ENCODE results near the gene ARID1B. TPM values are rescaled to one million over a fixed set of nuclear protein-coding genes. Genes with fewer than 3 reads are reported as not detected.

ARID1B gene
- total and polyA plus RNA-seq, 7 donors, result 8.4 to 115 (median 69.6) TPM

DNA sequence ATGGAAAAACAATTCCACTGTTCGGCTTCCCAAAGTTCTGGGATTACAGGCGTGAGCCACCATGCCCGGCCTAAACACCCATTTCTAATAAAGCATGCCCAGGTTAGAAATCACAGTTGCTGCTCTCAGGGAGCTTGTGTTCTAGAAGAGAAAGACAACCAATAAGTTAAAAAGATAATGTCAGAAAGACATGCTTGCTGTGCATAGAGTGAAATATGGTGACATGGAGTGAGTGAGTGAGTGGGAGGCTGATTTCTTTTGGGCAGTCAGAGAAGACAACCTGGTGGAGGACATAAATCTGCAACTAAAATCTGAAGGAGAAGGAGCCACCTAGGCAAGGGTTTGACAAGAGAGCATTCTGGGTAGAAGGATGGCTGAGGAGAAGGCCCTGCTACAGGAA lies 222.6 kb downstream of the ARID1B start:
- intact Hi-C loops (cut with DNase I), result no loop called here
- 95 to 98% methylated on average over 3 of the region's 3 CpGs for WGBS, 2 donors
- no peak for DNase-seq

GRCh38 chr6:157001716-157002115 lies 224.5 kb downstream of the ARID1B start:
- Histone ChIP-seq H3K4me3 (no peak overlapping the region), H3K27me3 (no peaks in the 10 kb centered on the region), H3K27ac (no peak overlapping the region), H3K4me1 (peaks cover 0 to 8% (median 4%) of the 10 kb centered on the region in 4 donors), H3K9me3 (no peaks in the 10 kb centered on the region), H3K36me3 (no peaks in the 10 kb centered on the region)
- TF ChIP-seq POLR2A (IDR thresholded peaks at IDR 0.05) (no peak), CTCF (IDR thresholded peaks at IDR 0.05) (no peak), POLR2AphosphoS5 (IDR thresholded peaks at IDR 0.05) (no peak), EP300 (IDR thresholded peaks at IDR 0.05) (no peak)
- DNase-seq, result no peak
- WGBS, 2 donors, result 96% methylated on average over 12 of the region's 12 CpGs
- intact Hi-C loops (cut with DNase I), result no loop called here

More for the DNA sequence above, 222.6 kb downstream of the ARID1B start:
- H3K4me3 ChIP-seq, result no peak overlapping the region
- TF ChIP-seq CTCF (IDR thresholded peaks at IDR 0.05) (no peak), POLR2A (IDR thresholded peaks at IDR 0.05) (no peak), EP300 (IDR thresholded peaks at IDR 0.05) (no peak), POLR2AphosphoS5 (IDR thresholded peaks at IDR 0.05) (no peak)
- H3K9me3 ChIP-seq, result no peaks in the 10 kb centered on the region
- peaks cover 0 to 16% (median 5%) of the 10 kb centered on the region in 4 donors for H3K4me1 ChIP-seq
- no peak overlapping the region for H3K27ac ChIP-seq
- no peaks in the 10 kb centered on the region for H3K27me3 ChIP-seq
- H3K36me3 ChIP-seq, result no peaks in the 10 kb centered on the region

- Histone ChIP-seq H3K9me3 (no peaks in the 10 kb centered on the region), H3K4me3 (no peak overlapping the region), H3K27me3 (no peaks in the 10 kb centered on the region), H3K36me3 (no peaks in the 10 kb centered on the region), H3K4me1 (peaks cover 0 to 8% (median 0%) of the 10 kb centered on the region in 4 donors), H3K27ac (no peak overlapping the region)
- WGBS, 2 donors, result 94 to 100% methylated on average over 1 of the region's 1 CpG
- intact Hi-C loops (cut with DNase I), result no loop called here
- TF ChIP-seq EP300 (IDR thresholded peaks at IDR 0.05) (no peak), CTCF (IDR thresholded peaks at IDR 0.05) (no peak), POLR2AphosphoS5 (IDR thresholded peaks at IDR 0.05) (no peak), POLR2A (IDR thresholded peaks at IDR 0.05) (no peak)
- DNase-seq, result no peak
Measured at GRCh38 chr6:157002774-157003173, 225.6 kb downstream of the ARID1B start.

GRCh38 chr6:157005940-157006339 lies 228.8 kb downstream of the ARID1B start:
- TF ChIP-seq EP300 (IDR thresholded peaks at IDR 0.05) (no peak), POLR2A (IDR thresholded peaks at IDR 0.05) (no peak), CTCF (IDR thresholded peaks at IDR 0.05) (no peak), POLR2AphosphoS5 (IDR thresholded peaks at IDR 0.05) (no peak)
- no peak for DNase-seq
- H3K27ac ChIP-seq, result no peak overlapping the region
- intact Hi-C loops (cut with DNase I), result no loop called here
- peaks cover 0 to 17% (median 0%) of the 10 kb centered on the region in 4 donors for H3K4me1 ChIP-seq
- H3K9me3 ChIP-seq, result no peaks in the 10 kb centered on the region
- no peak overlapping the region for H3K4me3 ChIP-seq
- H3K36me3 ChIP-seq, result no peaks in the 10 kb centered on the region
- no peaks in the 10 kb centered on the region for H3K27me3 ChIP-seq
- WGBS, 2 donors, result 89% methylated on average over 2 of the region's 2 CpGs

DNA sequence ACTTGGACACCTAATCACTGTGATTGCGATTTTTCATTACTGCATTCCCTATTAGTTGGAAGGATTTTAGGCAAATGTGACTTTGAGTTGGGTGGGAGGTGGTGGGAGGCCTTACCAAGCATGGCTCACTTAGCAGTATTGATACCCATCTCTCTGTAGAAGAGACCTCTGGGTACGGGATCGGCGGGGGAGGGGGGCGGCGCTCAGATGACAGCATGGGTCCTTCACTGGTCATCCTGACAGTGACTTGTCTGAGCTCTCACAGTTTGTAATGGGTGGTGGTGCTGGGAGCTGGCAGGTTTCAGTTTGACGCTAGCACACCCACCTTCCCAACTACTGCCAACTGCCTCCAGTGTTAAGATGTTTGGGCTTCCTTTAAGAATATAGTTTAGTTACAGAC lies 231.4 kb downstream of the ARID1B start:
- Histone ChIP-seq H3K27me3 (no peaks in the 10 kb centered on the region), H3K4me1 (peaks cover 0 to 17% (median 3%) of the 10 kb centered on the region in 4 donors), H3K27ac (no peak overlapping the region), H3K9me3 (no peaks in the 10 kb centered on the region), H3K4me3 (no peak overlapping the region), H3K36me3 (no peaks in the 10 kb centered on the region)
- intact Hi-C loops (cut with DNase I), result no loop called here
- TF ChIP-seq POLR2AphosphoS5 (IDR thresholded peaks at IDR 0.05) (no peak), EP300 (IDR thresholded peaks at IDR 0.05) (no peak), POLR2A (IDR thresholded peaks at IDR 0.05) (no peak), CTCF (IDR thresholded peaks at IDR 0.05) (no peak)
- no peak for DNase-seq
- WGBS, 2 donors, result 86 to 91% methylated on average over 7 of the region's 7 CpGs
